K562 (cell line): ENCODE data around the gene RNF227. TPM values are rescaled to one million over a fixed set of nuclear protein-coding genes. Genes with fewer than 3 reads are reported as not detected.

Experiments used
- ARID2 ChIP-seq: fragments of 450-650 bp; IDR thresholded peaks from 2 replicates; pipeline ENCODE4 v1.6.1; 2017; ENCODE audit warnings: antibody characterized with exemption, mild to moderate bottlenecking
- CTCF ChIP-seq, 3 experiments: IDR thresholded peaks in 2 of 3; conservative IDR thresholded peaks in 1 of 3; 2 replicates each; pipeline ENCODE4 v1.5.1; 2011 to 2012; ENCODE audit warnings: low read length in 3 of 3, mild to moderate bottlenecking in 3 of 3, control low read depth in 2 of 3, improper control_type of control experiment in 1 of 3, inconsistent platforms in 1 of 3, low read depth in 1 of 3, mixed read lengths in 1 of 3, moderate library complexity in 1 of 3; ENCODE audit not compliant: insufficient read depth in 2 of 3
- ELF1 ChIP-seq: fragments of 200-800 bp; sonication (Bioruptor generic); IDR thresholded peaks from 2 replicates; pipeline ENCODE4 v1.6.1; 2016; ENCODE audit warnings: missing genetic modification characterization, missing compliant biosample characterization
- ELK3 ChIP-seq: fragments of 450-650 bp; formaldehyde crosslinking; IDR thresholded peaks from 2 replicates; pipeline ENCODE4 v1.4.0; 2020; ENCODE audit warnings: mild to moderate bottlenecking
- FOXO4 ChIP-seq: fragments of 450-650 bp; formaldehyde crosslinking; IDR thresholded peaks from 2 replicates; pipeline ENCODE4 v1.4.0; 2020; ENCODE audit warnings: mild to moderate bottlenecking, moderate library complexity
- HMGXB4 ChIP-seq: sonication (generic); formaldehyde crosslinking; IDR thresholded peaks from 2 replicates; pipeline ENCODE4 v1.8.1; 2023; ENCODE audit warnings: mild to moderate bottlenecking, missing genetic modification reagents
- KAT7 ChIP-seq: sonication (generic); formaldehyde crosslinking; IDR thresholded peaks from 2 replicates; pipeline ENCODE4 v1.8.0; 2022; ENCODE audit warnings: missing genetic modification reagents, mild to moderate bottlenecking, borderline replicate concordance
- LCOR ChIP-seq: sonication (generic); formaldehyde crosslinking; IDR thresholded peaks from 2 replicates; pipeline ENCODE4 v1.8.0; 2022; ENCODE audit warnings: mild to moderate bottlenecking, missing genetic modification reagents
- MBD1 ChIP-seq: fragments of 250-450 bp; sonication (Bioruptor Pico); IDR thresholded peaks from 2 replicates; pipeline ENCODE4 v1.8.0; 2022; ENCODE audit warnings: inconsistent platforms
- MTF1 ChIP-seq: fragments of 250-450 bp; sonication (Bioruptor Pico); IDR thresholded peaks from 2 replicates; pipeline ENCODE4 v1.9.0; 2021; ENCODE audit warnings: moderate library complexity, mild to moderate bottlenecking, inconsistent platforms, borderline replicate concordance
- NELFE ChIP-seq: IDR thresholded peaks from 2 replicates; pipeline ENCODE4 v1.6.1; 2011; ENCODE audit warnings: mild to moderate bottlenecking; ENCODE audit not compliant: insufficient read depth, insufficient read length
- POLR2B ChIP-seq: fragments of 450-650 bp; IDR thresholded peaks from 2 replicates; pipeline ENCODE4 v1.6.1; 2018; ENCODE audit warnings: low read depth; ENCODE audit not compliant: partially characterized antibody
- TRIM28 ChIP-seq: fragments of 450-650 bp; IDR thresholded peaks from 2 replicates; pipeline ENCODE4 v1.6.1; 2017
- ZFP30 ChIP-seq: fragments of 250-450 bp; sonication (Bioruptor Pico); IDR thresholded peaks from 2 replicates; pipeline ENCODE4 v1.8.0; 2022; ENCODE audit warnings: moderate library complexity, mild to moderate bottlenecking, inconsistent platforms, borderline replicate concordance
- ZNF12 ChIP-seq: sonication (generic); formaldehyde crosslinking; IDR thresholded peaks from 2 replicates; pipeline ENCODE4 v1.4.0; 2020; ENCODE audit warnings: mild to moderate bottlenecking, missing genetic modification reagents
- ZNF707 ChIP-seq: fragments of 250-450 bp; sonication (Bioruptor Pico); conservative IDR thresholded peaks from 2 replicates; pipeline ENCODE4 v1.8.0; 2022; ENCODE audit warnings: inconsistent platforms, mild to moderate bottlenecking, moderate library complexity
- ZNF785 ChIP-seq: fragments of 250-450 bp; sonication (Bioruptor Pico); IDR thresholded peaks from 2 replicates; pipeline ENCODE4 v1.4.0; 2020; ENCODE audit warnings: mild to moderate bottlenecking
- ZSCAN32 ChIP-seq: fragments of 450-650 bp; formaldehyde crosslinking; IDR thresholded peaks from 2 replicates; pipeline ENCODE4 v1.4.0; 2020; ENCODE audit warnings: mild to moderate bottlenecking, moderate library complexity
- polyA plus RNA-seq, 8 experiments: library from polyadenylated mRNA; depleted of rRNA in 4 of 8; stranded (reverse) in 5 of 8; unstranded in 3 of 8; fragments of >200 nt; fragmentation: Nextera tagmentation in 2 of 8; fragmentation: Illumina TruSeq in 1 of 8; extraction: Ambion mirVana in 2 of 8; extraction: Trizol in 1 of 8; gene quantifications; 2 replicates each; pipeline versions ENCODE4 v1.2.1 to v1.2.3, GENCODE V29; 2011 to 2014; ENCODE audit warnings: inconsistent platforms in 1 of 8, missing spikeins in 1 of 8
- total RNA-seq, 7 experiments: library from RNA; depleted of rRNA in 6 of 7; stranded (reverse); fragments of >200 nt in 6 of 7; fragmentation: Illumina TruSeq in 2 of 7; extraction: Trizol in 2 of 7; gene quantifications; 2 replicates each; pipeline versions ENCODE4 v1.2.1 to v1.2.3, GENCODE V29; 2011 to 2021; ENCODE audit warnings: low replicate concordance in 1 of 7

Gene RNF227
- total and polyA plus RNA-seq, 9 of the 15 experiments (the other 6 are each of a cell fraction or from before 2014, with no cell fraction given): 1.1 to 6.7 (median 2.3) TPM

- TF ChIP-seq ELK3 (no peak), TRIM28 (no peak), ELF1 (tag) (peak; percentile 84), POLR2B (peak; percentile 89), MBD1 (CRISPR knock-in tag) (no peak), KAT7 (CRISPR knock-in tag) (no peak), CTCF (IDR thresholded peaks at IDR 0.05 in 2 of 3, conservative IDR thresholded peaks at IDR 0.05 in 1 of 3; ENCODE audit: insufficient read depth in 2 of 3, low read depth in 1 of 3, low read length in 3 of 3) (no peak), ARID2 (peak; percentile 44; the same call in 1 of the 2 replicates), MTF1 (CRISPR knock-in tag) (no peak), LCOR (CRISPR knock-in tag) (no peak), ZNF707 (CRISPR knock-in tag) (no peak), ZNF785 (CRISPR knock-in tag) (no peak), ZFP30 (CRISPR knock-in tag) (no peak), NELFE (no peak), ZNF12 (CRISPR knock-in tag) (no peak), ZSCAN32 (no peak), FOXO4 (CRISPR knock-in tag) (no peak), HMGXB4 (CRISPR knock-in tag) (no peak)
These were observed 15.8 kb upstream of the RNF227 start, which contains the start of the genes CNTROB and TRAPPC1 (continued) for GRCh38 chr17:7931709-7932482.
